ENCODE data around the gene GLYR1.

GRCh38 chr16:4776141-4776705, 70.9 kb downstream of the GLYR1 start:
- TF ChIP-seq, protein P1, sequence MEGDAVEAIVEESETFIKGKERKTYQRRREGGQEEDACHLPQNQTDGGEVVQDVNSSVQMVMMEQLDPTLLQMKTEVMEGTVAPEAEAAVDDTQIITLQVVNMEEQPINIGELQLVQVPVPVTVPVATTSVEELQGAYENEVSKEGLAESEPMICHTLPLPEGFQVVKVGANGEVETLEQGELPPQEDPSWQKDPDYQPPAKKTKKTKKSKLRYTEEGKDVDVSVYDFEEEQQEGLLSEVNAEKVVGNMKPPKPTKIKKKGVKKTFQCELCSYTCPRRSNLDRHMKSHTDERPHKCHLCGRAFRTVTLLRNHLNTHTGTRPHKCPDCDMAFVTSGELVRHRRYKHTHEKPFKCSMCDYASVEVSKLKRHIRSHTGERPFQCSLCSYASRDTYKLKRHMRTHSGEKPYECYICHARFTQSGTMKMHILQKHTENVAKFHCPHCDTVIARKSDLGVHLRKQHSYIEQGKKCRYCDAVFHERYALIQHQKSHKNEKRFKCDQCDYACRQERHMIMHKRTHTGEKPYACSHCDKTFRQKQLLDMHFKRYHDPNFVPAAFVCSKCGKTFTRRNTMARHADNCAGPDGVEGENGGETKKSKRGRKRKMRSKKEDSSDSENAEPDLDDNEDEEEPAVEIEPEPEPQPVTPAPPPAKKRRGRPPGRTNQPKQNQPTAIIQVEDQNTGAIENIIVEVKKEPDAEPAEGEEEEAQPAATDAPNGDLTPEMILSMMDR (tag by site-specific recombination; IDR thresholded peaks at IDR 0.05): no peak
- no peak for TF ChIP-seq ZNF76 (tag by site-specific recombination; IDR thresholded peaks at IDR 0.05; ENCODE audit: borderline replicate concordance, low read depth)
- no peak for TF ChIP-seq ZNF214 (tag by site-specific recombination; IDR thresholded peaks at IDR 0.05; ENCODE audit: borderline replicate concordance)
- TF ChIP-seq SP2 (tag by site-specific recombination; IDR thresholded peaks at IDR 0.05): no peak
- no peak for TF ChIP-seq ZNF23 (tag by site-specific recombination; IDR thresholded peaks at IDR 0.05; ENCODE audit: borderline replicate concordance)
